H1 (cell line): Measurements from ENCODE around the gene CDC45. TPM values are rescaled to one million over a fixed set of nuclear protein-coding genes. Genes with fewer than 3 reads are reported as not detected.
A peak's percentile ranks its signal among the peaks of the same experiment; 100 is the strongest.

Experiments used
- CTCF ChIA-PET: fragments of 300-600 bp; sonication (Branson Sonifier 250); formaldehyde crosslinking; loops from one replicate; lab custom pipeline; 2021; ENCODE audit not compliant: partially characterized antibody; lab: Charles Lee
- POLR2A ChIA-PET: fragments of 300-600 bp; sonication (Branson Sonifier 250); formaldehyde crosslinking; loops from one replicate; lab custom pipeline; 2021; ENCODE audit warnings: inconsistent platforms; ENCODE audit not compliant: partially characterized antibody; lab: Charles Lee
- DNase-seq, 2 experiments: peaks; one replicate each; pipeline versions ENCODE4 v3.0.0 to v3.0.0-alpha.2; 2010 to 2022; ENCODE audit warnings: low spot score in 2 of 2, low read depth in 1 of 2, mixed read lengths in 1 of 2
- FAIRE-seq: peaks from 2 replicates; lab custom pipeline; 2011; peaks lifted over from hg19 to GRCh38; lab: Jason Lieb, UNC
- H2AFZ ChIP-seq: 2 replicates; pipeline ENCODE4 v1.8.1; 2012; ENCODE audit warnings: low read length, inconsistent platforms
- H2AK5ac ChIP-seq: 2 replicates; pipeline ENCODE4 v1.6.1; 2013; ENCODE audit warnings: low read depth, low read length
- H2BK120ac ChIP-seq: replicated peaks from 2 replicates; pipeline ENCODE3; 2013; ENCODE audit warnings: low read depth, low read length, inconsistent platforms
- H2BK12ac ChIP-seq: 2 replicates; pipeline ENCODE4 v1.6.1; 2013; ENCODE audit warnings: low read depth, low read length
- H2BK15ac ChIP-seq: 2 replicates; pipeline ENCODE4 v1.6.1; 2013; ENCODE audit warnings: low read length
- H2BK20ac ChIP-seq: 2 replicates; pipeline ENCODE4 v1.6.1; 2013; ENCODE audit warnings: low read length
- H2BK5ac ChIP-seq: 2 replicates; pipeline ENCODE4 v1.6.1; 2013; ENCODE audit warnings: low read depth, low read length
- H3K14ac ChIP-seq: 2 replicates; pipeline ENCODE4 v1.6.1; 2013; ENCODE audit warnings: inconsistent platforms; ENCODE audit not compliant: insufficient read length
- H3K18ac ChIP-seq: 2 replicates; pipeline ENCODE4 v1.6.1; 2013; ENCODE audit warnings: low read length; ENCODE audit errors: extremely low read depth
- H3K23ac ChIP-seq: 2 replicates; pipeline ENCODE4 v1.6.1; 2013; ENCODE audit warnings: inconsistent platforms; ENCODE audit not compliant: insufficient read length
- H3K23me2 ChIP-seq: 2 replicates; pipeline ENCODE4 v1.6.1; 2013; ENCODE audit warnings: low read depth, low read length
- H3K27ac ChIP-seq: 2 replicates; pipeline ENCODE4 v1.6.1; 2011; ENCODE audit warnings: low read depth, low read length, inconsistent platforms
- H3K27me3 ChIP-seq, 4 experiments: replicated peaks in 1 of 4; 1 replicate in 1 of 4; 2 replicates in 3 of 4; pipeline versions ENCODE4 v1.6.1 to v1.8.1; 2011 to 2013; ENCODE audit warnings: low read length in 3 of 4, mild to moderate bottlenecking in 3 of 4, inconsistent platforms in 2 of 4, mixed read lengths in 2 of 4, moderate library complexity in 1 of 4; ENCODE audit not compliant: control insufficient read depth in 3 of 4, insufficient read depth in 3 of 4; ENCODE audit errors: extremely low read depth in 1 of 4
- H3K36me3 ChIP-seq, 4 experiments: 2 replicates each; pipeline versions ENCODE4 v1.6.1 to v1.8.1; 2011 to 2013; ENCODE audit warnings: mild to moderate bottlenecking in 4 of 4, low read length in 3 of 4, moderate library complexity in 2 of 4, control low read depth in 1 of 4, inconsistent platforms in 1 of 4; ENCODE audit not compliant: insufficient read depth in 4 of 4, control insufficient read depth in 2 of 4
- H3K4ac ChIP-seq: replicated peaks from 2 replicates; pipeline ENCODE3; 2013; ENCODE audit warnings: low read length, low read depth, mixed read lengths, inconsistent platforms; ENCODE audit not compliant: insufficient read length
- H3K4me1 ChIP-seq, 4 experiments: replicated peaks in 1 of 4; 1 replicate in 1 of 4; 2 replicates in 3 of 4; pipeline versions ENCODE4 v1.6.1 to v1.8.1; 2011 to 2013; ENCODE audit warnings: low read length in 3 of 4, inconsistent platforms in 2 of 4, mixed read lengths in 1 of 4; ENCODE audit not compliant: insufficient read depth in 4 of 4, control insufficient read depth in 3 of 4
- H3K4me2 ChIP-seq, 2 experiments: 2 replicates each; pipeline versions ENCODE4 v1.6.1 to v1.8.1; 2011 to 2013; ENCODE audit warnings: low read depth in 2 of 2, low read length in 2 of 2, control low read depth in 1 of 2, inconsistent platforms in 1 of 2, mild to moderate bottlenecking in 1 of 2; ENCODE audit not compliant: insufficient read depth in 1 of 2
- H3K4me3 ChIP-seq, 4 experiments: fragments of 200-600, 300-600 bp in 1 of 4; sonication (generic), shearing (Covaris generic), sonication (Bioruptor Twin) in 1 of 4; 2 replicates each; pipeline versions ENCODE4 v1.5.1 to v1.8.1; 2011 to 2016; ENCODE audit warnings: low read length in 4 of 4, low read depth in 3 of 4, control low read depth in 2 of 4, inconsistent platforms in 2 of 4, mild to moderate bottlenecking in 2 of 4, mixed read lengths in 1 of 4, moderate library complexity in 1 of 4; ENCODE audit not compliant: insufficient read depth in 2 of 4; ENCODE audit errors: extremely low read depth in 1 of 4
- H3K56ac ChIP-seq: replicated peaks from 2 replicates; pipeline ENCODE3; 2013; ENCODE audit warnings: low read depth, mild to moderate bottlenecking, mixed read lengths, low read length, inconsistent platforms; ENCODE audit not compliant: insufficient read length
- H3K79me1 ChIP-seq: 2 replicates; pipeline ENCODE4 v1.6.1; 2013; ENCODE audit warnings: low read depth, low read length, control low read depth
- H3K79me2 ChIP-seq, 2 experiments: 2 replicates each; pipeline versions ENCODE4 v1.6.1 to v1.8.1; 2012 to 2013; ENCODE audit warnings: low read length in 2 of 2, mild to moderate bottlenecking in 2 of 2, inconsistent platforms in 1 of 2; ENCODE audit not compliant: insufficient read depth in 2 of 2, control insufficient read depth in 1 of 2
- H3K9ac ChIP-seq, 4 experiments: replicated peaks in 1 of 4; 1 replicate in 1 of 4; 2 replicates in 3 of 4; pipeline versions ENCODE4 v1.6.1 to v1.8.1; 2011 to 2013; ENCODE audit warnings: low read depth in 3 of 4, low read length in 3 of 4, control low read depth in 2 of 4, mild to moderate bottlenecking in 2 of 4, moderate library complexity in 2 of 4, inconsistent platforms in 1 of 4; ENCODE audit errors: extremely low read depth in 1 of 4
- H3K9me3 ChIP-seq, 2 experiments: 2 replicates each; pipeline versions ENCODE4 v1.6.1 to v1.8.1; 2012 to 2013; ENCODE audit warnings: mild to moderate bottlenecking in 2 of 2, moderate library complexity in 2 of 2, control low read depth in 1 of 2, inconsistent platforms in 1 of 2, low read depth in 1 of 2, low read length in 1 of 2, mixed read lengths in 1 of 2; ENCODE audit not compliant: insufficient read depth in 2 of 2
- H4K20me1 ChIP-seq, 2 experiments: replicated peaks in 1 of 2; 2 replicates each; pipeline versions ENCODE3 to v1.8.1; 2011 to 2013; ENCODE audit warnings: inconsistent platforms in 2 of 2, low read length in 2 of 2, mild to moderate bottlenecking in 1 of 2; ENCODE audit not compliant: insufficient read depth in 2 of 2, control insufficient read depth in 1 of 2
- H4K5ac ChIP-seq: 2 replicates; pipeline ENCODE4 v1.6.1; 2013; ENCODE audit warnings: low read length, low read depth, mixed read lengths, inconsistent platforms; ENCODE audit not compliant: insufficient read length
- H4K8ac ChIP-seq: 2 replicates; pipeline ENCODE4 v1.8.0; 2013; ENCODE audit warnings: mild to moderate bottlenecking, moderate library complexity, low read length, inconsistent platforms; ENCODE audit not compliant: insufficient read depth; ENCODE audit errors: extremely low read depth
- H4K91ac ChIP-seq: replicated peaks from 2 replicates; pipeline ENCODE3; 2013; ENCODE audit warnings: low read length, mixed read lengths, inconsistent platforms; ENCODE audit not compliant: insufficient read length
- CBX8 ChIP-seq: fragments of 300-800, 300-1000 bp; sonication (generic); IDR thresholded peaks from 2 replicates; pipeline ENCODE4 v1.7.1; 2016; ENCODE audit warnings: low read depth, low read length, borderline replicate concordance
- CEBPB ChIP-seq: IDR thresholded peaks from 2 replicates; pipeline ENCODE4 v1.6.1; 2012; ENCODE audit warnings: low read depth, low read length
- CTBP2 ChIP-seq: IDR thresholded peaks from 2 replicates; pipeline ENCODE4 v1.7.0; 2011; ENCODE audit warnings: borderline replicate concordance, mild to moderate bottlenecking, moderate library complexity, mixed read lengths, low read length; ENCODE audit not compliant: insufficient read depth, insufficient read length
- E2F6 ChIP-seq: IDR thresholded peaks from 2 replicates; pipeline ENCODE4 v1.6.1; 2012; ENCODE audit warnings: inconsistent platforms
- KDM1A ChIP-seq: fragments of 200-600, 300-600 bp; sonication (generic); IDR thresholded peaks from 2 replicates; pipeline ENCODE4 v1.7.1; 2016; ENCODE audit warnings: mild to moderate bottlenecking, low read length, borderline replicate concordance
- MAFK ChIP-seq: IDR thresholded peaks from 2 replicates; pipeline ENCODE4 v1.6.1; 2012; ENCODE audit warnings: low read depth, mild to moderate bottlenecking, improper control_type of control experiment, low read length
- NRF1 ChIP-seq: IDR thresholded peaks from 2 replicates; pipeline ENCODE4 v1.6.1; 2011; ENCODE audit warnings: mild to moderate bottlenecking, low read depth, low read length, improper control_type of control experiment
- POU5F1 ChIP-seq: IDR thresholded peaks from 2 replicates; pipeline ENCODE4 v1.6.1; 2011; ENCODE audit warnings: low read depth, mild to moderate bottlenecking, low read length, moderate library complexity
- SP2 ChIP-seq: IDR thresholded peaks from 2 replicates; pipeline ENCODE4 v1.6.1; 2012; ENCODE audit warnings: mild to moderate bottlenecking, low read length, inconsistent platforms
- WGBS, 2 experiments: shearing (Covaris generic) in 1 of 2; methylation state at CpG; one replicate each; pipeline versions ENCODE4 v1.1.6 to v1.1.7; 2013 to 2015; ENCODE audit warnings: low lambda C conversion rate in 2 of 2, mixed read lengths in 2 of 2, inconsistent platforms in 1 of 2, low coverage in 1 of 2, missing lambda C conversion rate in 1 of 2; ENCODE audit not compliant: insufficient replicate concordance in 2 of 2, insufficient coverage in 1 of 2, insufficient read length in 1 of 2; ENCODE audit errors: extremely low coverage in 1 of 2, missing lambda C conversion rate in 1 of 2; 5-methylcytosine and 5-hydroxymethylcytosine counted together
- polyA plus RNA-seq, 7 experiments: library from polyadenylated mRNA; depleted of rRNA in 3 of 7; stranded (reverse) in 5 of 7; unstranded in 2 of 7; fragments of >200 nt in 5 of 7; fragments of 200-250 nt in 2 of 7; gene quantifications; 1 replicate in 5 of 7; 2 replicates in 1 of 7; 4 replicates in 1 of 7; pipeline versions ENCODE4 v1.2.1 to v1.2.3, GENCODE V29; 2011 to 2013; ENCODE audit warnings: missing spikeins in 2 of 7, mixed read lengths in 2 of 7
- total RNA-seq: library from RNA; stranded (reverse); fragmentation: NEBNext Ultra II Directional; extraction: Animal tissue kit (Norgen Biotek cat#: 25700); gene quantifications from 2 replicates; pipeline ENCODE4 v1.2.1, GENCODE V29; 2021

CDC45 gene
- total and polyA plus RNA-seq, 2 of the 8 experiments (the other 6 are each of a cell fraction or from before 2014, with no cell fraction given): 31.9 to 37.7 TPM

- no peaks in the 10 kb centered on the region for H3K36me3 ChIP-seq
- H2AK5ac ChIP-seq: no peak overlapping the region
- no peaks in the 10 kb centered on the region for H4K20me1 ChIP-seq
- no peak overlapping the region for H3K9ac ChIP-seq
- no peak overlapping the region for H2BK5ac ChIP-seq
- no peak overlapping the region for H2BK12ac ChIP-seq
- H3K9me3 ChIP-seq: no peaks in the 10 kb centered on the region
- no peaks in the 10 kb centered on the region for H3K79me1 ChIP-seq
- TF ChIP-seq MAFK (no peak), KDM1A (no peak), E2F6 (no peak), CTBP2 (no peak), SP2 (no peak), CEBPB (no peak), NRF1 (no peak), POU5F1 (no peak), CBX8 (no peak)
- DNase-seq (no peak), FAIRE-seq (no peak)
- no peak overlapping the region for H3K4me3 ChIP-seq
- H3K23me2 ChIP-seq: peaks cover 7% of the 10 kb centered on the region; the same call in 1 of the 2 replicates
- no peaks in the 10 kb centered on the region; a peak in 2 of 7 replicates for H3K27me3 ChIP-seq
- no peak overlapping the region for H4K91ac ChIP-seq
- no peak overlapping the region for H2BK120ac ChIP-seq
- peak overlapping the region; percentile 53; the same call in 1 of the 2 replicates for H4K8ac ChIP-seq
- no peak overlapping the region for H3K4me2 ChIP-seq
- H3K56ac ChIP-seq: no peak overlapping the region
- H2BK15ac ChIP-seq: no peak overlapping the region
- CTCF ChIA-PET: interaction anchor here (0.5 to 2.2 kb wide), 5 partner anchors 11 to 74 kb away, joined by 3 to 9 read pairs (median 5); no protein-coding TSS in a partner anchor
- H3K14ac ChIP-seq: no peak overlapping the region
- H3K27ac ChIP-seq: no peak overlapping the region
- H4K5ac ChIP-seq: no peak overlapping the region
- no peak overlapping the region for H2BK20ac ChIP-seq
- no peak overlapping the region for H2AFZ ChIP-seq
- no peak overlapping the region for H3K4ac ChIP-seq
- H3K4me1 ChIP-seq: no peaks in the 10 kb centered on the region; a peak in 1 of 7 replicates
- no peak overlapping the region for H3K23ac ChIP-seq
- H3K79me2 ChIP-seq: no peaks in the 10 kb centered on the region
- H3K18ac ChIP-seq: no peak overlapping the region
- POLR2A ChIA-PET: no interaction called here
- WGBS, 2 experiments: 91% methylated on average over 46 of the region's 52 CpGs; no CpG with 5 or more reads in 1 of the 2 experiments
Measured at GRCh38 chr22:19566279-19567156, 86.8 kb downstream of the CDC45 start.
